A549 (cell line): ENCODE results near the gene C11orf68. TPM values are rescaled to one million over a fixed set of nuclear protein-coding genes. Genes with fewer than 3 reads are reported as not detected.

ENCODE experiments used
- ATAC-seq, 2 experiments: fragments of 200-7000 bp in 1 of 2; fragments of >200 bp in 1 of 2; cut with Nextera tagmentation in 1 of 2; cut with Tn5 transposase in 1 of 2; 3 replicates each; pipeline versions ENCODE4 v1.8.0 to v1.9.1; 2018 to 2020; ENCODE audit warnings: mild to moderate bottlenecking in 1 of 2, moderate library complexity in 1 of 2
- CTCF ChIA-PET: fragments of 300-600 bp; sonication (Branson Sonifier 250); formaldehyde crosslinking; extraction: SDS; loops from one replicate; lab custom pipeline; 2021; ENCODE audit warnings: antibody characterized with exemption, inconsistent platforms; lab: Yijun Ruan, JAX
- POLR2A ChIA-PET: fragments of 350-600 bp; formaldehyde crosslinking; extraction: SDS; loops from one replicate; lab custom pipeline; 2021; ENCODE audit warnings: antibody characterized with exemption, inconsistent platforms; lab: Yijun Ruan, JAX
- DNase-seq, 2 experiments: peaks; one replicate each; pipeline versions ENCODE4 v3.0.0 to v3.0.0-alpha.2; 2011 to 2016; ENCODE audit warnings: low read depth in 1 of 2, low spot score in 1 of 2
- FAIRE-seq: peaks from 2 replicates; lab custom pipeline; 2011; peaks lifted over from hg19 to GRCh38; lab: Jason Lieb, UNC
- H3K27ac ChIP-seq, 2 experiments: fragments of >200 bp; sonication (Bioruptor Twin); formaldehyde crosslinking; 3 replicates each; pipeline ENCODE4 v1.5.1; 2016 to 2017
- H3K4me1 ChIP-seq: fragments of >200 bp; sonication (Bioruptor Twin); formaldehyde crosslinking; 3 replicates; pipeline ENCODE4 v1.6.1; 2016
- H3K4me2 ChIP-seq: fragments of >200 bp; sonication (Bioruptor Twin); formaldehyde crosslinking; 3 replicates; pipeline ENCODE4 v1.6.1; 2016
- H3K4me3 ChIP-seq: fragments of >200 bp; sonication (Bioruptor Twin); formaldehyde crosslinking; 3 replicates; pipeline ENCODE4 v1.5.1; 2016
- H3K9me3 ChIP-seq: fragments of >200 bp; sonication (Bioruptor Twin); formaldehyde crosslinking; 3 replicates; pipeline ENCODE4 v1.6.1; 2016
- CBX2 ChIP-seq: fragments of 200-600 bp; sonication (generic); IDR thresholded peaks from 2 replicates; pipeline ENCODE4 v1.6.1; 2016; ENCODE audit warnings: low read depth, mild to moderate bottlenecking, borderline replicate concordance
- GATA3 ChIP-seq: IDR thresholded peaks from 2 replicates; pipeline ENCODE4 v1.6.1; 2012; ENCODE audit warnings: borderline replicate concordance
- HDAC2 ChIP-seq: fragments of 200-600 bp; sonication (generic); IDR thresholded peaks from 2 replicates; pipeline ENCODE4 v1.6.1; 2016
- HOXB13 ChIP-seq: fragments of 250-450 bp; sonication (Bioruptor Pico); IDR thresholded peaks from 2 replicates; pipeline ENCODE4 v1.5.0; 2020; ENCODE audit warnings: low read depth, mild to moderate bottlenecking, moderate library complexity
- JUN ChIP-seq, 2 experiments: fragments of >200 bp; sonication (Bioruptor Twin); formaldehyde crosslinking; IDR thresholded peaks; 2 replicates in 1 of 2; 3 replicates in 1 of 2; pipeline ENCODE4 v1.6.1; 2016 to 2017
- POLR2A ChIP-seq: IDR thresholded peaks from 2 replicates; pipeline ENCODE4 v1.6.1; 2012; ENCODE audit warnings: mild to moderate bottlenecking, low read length
- TP53 ChIP-seq: fragments of 250-450 bp; sonication (Bioruptor Pico); IDR thresholded peaks from 2 replicates; pipeline ENCODE4 v1.5.0; 2021; ENCODE audit warnings: mild to moderate bottlenecking, moderate library complexity
- WGBS: methylation state at CpG from one replicate; pipeline ENCODE4 v1.1.6; 2017; ENCODE audit errors: missing lambda C conversion rate; 5-methylcytosine and 5-hydroxymethylcytosine counted together
- polyA plus RNA-seq, 4 experiments: library from polyadenylated mRNA; depleted of rRNA in 3 of 4; stranded (reverse); fragments of >200 nt; fragmentation: RNase III in 1 of 4; extraction: RNeasy Plus Mini Kit Qiagen cat#74134 plus additional on column Dnase treatment in 1 of 4; gene quantifications; 2 replicates in 3 of 4; 3 replicates in 1 of 4; pipeline ENCODE4 v1.2.3, GENCODE V29; 2011 to 2017
- TF ChIP-seq, protein P1 (sequence below): fragments of 250-450 bp; sonication (Bioruptor Pico); IDR thresholded peaks from 2 replicates; pipeline ENCODE4 v1.5.0; 2021; ENCODE audit warnings: mild to moderate bottlenecking, moderate library complexity, borderline replicate concordance
- TF ChIP-seq, protein P2 (sequence below): IDR thresholded peaks from 2 replicates; pipeline ENCODE4 v1.6.1; 2012; ENCODE audit warnings: low read depth, borderline replicate concordance
- TF ChIP-seq, protein P3 (sequence below): fragments of >200 bp; sonication (Bioruptor Twin); formaldehyde crosslinking; IDR thresholded peaks from 3 replicates; pipeline ENCODE4 v1.6.1; 2016
- TF ChIP-seq, protein P4 (sequence below): IDR thresholded peaks from 2 replicates; pipeline ENCODE4 v1.6.1; 2012

C11orf68 gene
- polyA plus RNA-seq, 2 of the 4 experiments (the other 2 are of a cell fraction), result 10.6 to 17.0 TPM

DNA sequence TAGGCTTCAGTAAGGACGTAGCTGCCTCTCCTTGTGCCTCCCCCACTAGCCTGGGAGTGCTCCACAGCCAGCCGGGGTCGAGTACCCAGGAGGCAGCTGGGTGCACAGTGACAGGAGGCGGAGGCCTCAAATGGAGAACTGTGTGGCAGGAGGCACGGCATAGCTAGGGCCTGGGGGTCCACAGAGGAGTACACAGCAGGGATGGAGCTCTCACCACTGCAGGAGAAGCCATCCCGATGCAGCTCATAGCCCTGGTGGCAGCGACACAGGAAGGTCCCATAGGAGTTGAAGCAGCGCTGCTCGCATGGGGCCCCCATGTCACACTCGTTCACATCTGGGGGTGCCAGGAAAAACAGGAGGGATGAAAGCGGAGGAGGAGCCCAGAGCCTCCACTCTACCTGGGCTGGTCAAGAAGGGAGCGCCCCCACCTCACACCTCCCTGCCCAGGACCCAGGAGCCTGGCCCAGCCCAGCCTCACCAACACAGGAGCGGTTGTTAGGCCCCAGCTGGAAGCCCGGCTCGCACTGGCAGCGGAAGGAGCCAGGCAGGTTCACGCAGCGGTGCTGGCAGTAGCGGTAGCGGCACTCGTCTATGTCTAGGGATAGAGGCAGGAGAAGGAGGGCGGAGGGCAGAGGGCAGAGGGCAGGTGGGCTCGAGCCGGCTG, 49.1 kb downstream of the C11orf68 start:
- POLR2A ChIA-PET, result interaction anchor here (0.8 to 2.9 kb wide), 5 partner anchors 10 to 207 kb away, joined by 3 to 15 read pairs (median 4); partner anchors contain the start of genes FIBP, MUS81 and RELA
- no peak for DNase-seq
- Histone ChIP-seq H3K4me2 (no peak overlapping the region), H3K27ac (no peak overlapping the region), H3K9me3 (no peaks in the 10 kb centered on the region), H3K4me3 (no peak overlapping the region), H3K4me1 (peaks cover 6% of the 10 kb centered on the region)
- 84% methylated on average over 24 of the region's 24 CpGs for WGBS
- TF ChIP-seq POLR2A (peak; percentile 21), HOXB13 (no peak)
- TF ChIP-seq, protein P1, sequence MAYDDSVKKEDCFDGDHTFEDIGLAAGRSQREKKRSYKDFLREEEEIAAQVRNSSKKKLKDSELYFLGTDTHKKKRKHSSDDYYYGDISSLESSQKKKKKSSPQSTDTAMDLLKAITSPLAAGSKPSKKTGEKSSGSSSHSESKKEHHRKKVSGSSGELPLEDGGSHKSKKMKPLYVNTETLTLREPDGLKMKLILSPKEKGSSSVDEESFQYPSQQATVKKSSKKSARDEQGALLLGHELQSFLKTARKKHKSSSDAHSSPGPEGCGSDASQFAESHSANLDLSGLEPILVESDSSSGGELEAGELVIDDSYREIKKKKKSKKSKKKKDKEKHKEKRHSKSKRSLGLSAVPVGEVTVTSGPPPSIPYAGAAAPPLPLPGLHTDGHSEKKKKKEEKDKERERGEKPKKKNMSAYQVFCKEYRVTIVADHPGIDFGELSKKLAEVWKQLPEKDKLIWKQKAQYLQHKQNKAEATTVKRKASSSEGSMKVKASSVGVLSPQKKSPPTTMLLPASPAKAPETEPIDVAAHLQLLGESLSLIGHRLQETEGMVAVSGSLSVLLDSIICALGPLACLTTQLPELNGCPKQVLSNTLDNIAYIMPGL, result 0 out of 2 replicates have a peak, but pooled peaks have one; percentile 2
- no peak for FAIRE-seq
- ATAC-seq, result peak; percentile 1 to 4; a peak in 4 of 6 replicates
- CTCF ChIA-PET, result interaction anchor here (0.8 to 7.5 kb wide), 7 partner anchors 9 to 158 kb away, joined by 3 to 158 read pairs (median 4); partner anchors contain the start of genes C11orf68, CFL1, FIBP and KAT5

DNA sequence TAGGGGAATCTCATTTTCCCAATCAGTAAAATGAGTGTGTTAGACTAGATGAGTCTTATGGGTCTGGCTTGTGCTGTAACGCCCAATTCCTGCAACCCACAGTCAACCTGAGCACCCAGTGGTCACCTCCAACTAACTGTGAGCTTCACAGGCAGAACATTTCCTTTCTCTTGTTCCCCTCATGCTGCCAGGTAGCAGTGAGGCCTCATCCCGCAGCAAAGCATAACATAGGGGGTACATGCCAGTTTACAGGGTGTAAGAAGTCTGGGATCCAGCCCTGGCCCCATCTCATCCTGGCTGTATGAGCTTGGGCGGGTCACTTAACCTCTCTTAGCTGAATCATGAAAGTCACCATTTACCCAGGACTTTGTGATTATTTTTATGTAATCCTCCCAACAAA, 50.0 kb downstream of the C11orf68 start:
- WGBS, result 73% methylated on average over 3 of the region's 3 CpGs
- TF ChIP-seq, protein P2, sequence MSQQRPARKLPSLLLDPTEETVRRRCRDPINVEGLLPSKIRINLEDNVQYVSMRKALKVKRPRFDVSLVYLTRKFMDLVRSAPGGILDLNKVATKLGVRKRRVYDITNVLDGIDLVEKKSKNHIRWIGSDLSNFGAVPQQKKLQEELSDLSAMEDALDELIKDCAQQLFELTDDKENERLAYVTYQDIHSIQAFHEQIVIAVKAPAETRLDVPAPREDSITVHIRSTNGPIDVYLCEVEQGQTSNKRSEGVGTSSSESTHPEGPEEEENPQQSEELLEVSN, result no peak
- TF ChIP-seq CBX2 (no peak), TP53 (CRISPR knock-in tag) (no peak), HDAC2 (no peak)
- TF ChIP-seq, protein P3, sequence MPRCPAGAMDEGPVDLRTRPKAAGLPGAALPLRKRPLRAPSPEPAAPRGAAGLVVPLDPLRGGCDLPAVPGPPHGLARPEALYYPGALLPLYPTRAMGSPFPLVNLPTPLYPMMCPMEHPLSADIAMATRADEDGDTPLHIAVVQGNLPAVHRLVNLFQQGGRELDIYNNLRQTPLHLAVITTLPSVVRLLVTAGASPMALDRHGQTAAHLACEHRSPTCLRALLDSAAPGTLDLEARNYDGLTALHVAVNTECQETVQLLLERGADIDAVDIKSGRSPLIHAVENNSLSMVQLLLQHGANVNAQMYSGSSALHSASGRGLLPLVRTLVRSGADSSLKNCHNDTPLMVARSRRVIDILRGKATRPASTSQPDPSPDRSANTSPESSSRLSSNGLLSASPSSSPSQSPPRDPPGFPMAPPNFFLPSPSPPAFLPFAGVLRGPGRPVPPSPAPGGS, result no peak; the same call in 2 of the 3 replicates
- TF ChIP-seq, protein P4, sequence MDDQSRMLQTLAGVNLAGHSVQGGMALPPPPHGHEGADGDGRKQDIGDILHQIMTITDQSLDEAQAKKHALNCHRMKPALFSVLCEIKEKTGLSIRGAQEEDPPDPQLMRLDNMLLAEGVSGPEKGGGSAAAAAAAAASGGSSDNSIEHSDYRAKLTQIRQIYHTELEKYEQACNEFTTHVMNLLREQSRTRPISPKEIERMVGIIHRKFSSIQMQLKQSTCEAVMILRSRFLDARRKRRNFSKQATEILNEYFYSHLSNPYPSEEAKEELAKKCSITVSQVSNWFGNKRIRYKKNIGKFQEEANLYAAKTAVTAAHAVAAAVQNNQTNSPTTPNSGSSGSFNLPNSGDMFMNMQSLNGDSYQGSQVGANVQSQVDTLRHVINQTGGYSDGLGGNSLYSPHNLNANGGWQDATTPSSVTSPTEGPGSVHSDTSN, result 0 out of 2 replicates have a peak, but pooled peaks have one; percentile 2
- H3K4me1 ChIP-seq, result peaks cover 6% of the 10 kb centered on the region
- H3K9me3 ChIP-seq, result no peaks in the 10 kb centered on the region
- ChIA-PET CTCF (interaction anchor here (0.8 to 7.5 kb wide), 8 partner anchors 8 to 157 kb away, joined by 3 to 158 read pairs (median 4); partner anchors contain the start of genes CFL1, FIBP, KAT5 and MUS81), POLR2A (interaction anchor here (0.9 to 2.9 kb wide), 3 partner anchors 9 to 206 kb away, joined by 3 to 15 read pairs (median 9); partner anchors contain the start of genes FIBP, MUS81 and RELA)
- H3K4me2 ChIP-seq, result no peak overlapping the region
- H3K27ac ChIP-seq, result no peak overlapping the region
- DNase-seq (no peak), FAIRE-seq (no peak), ATAC-seq (no peak)
- H3K4me3 ChIP-seq, result no peak overlapping the region

DNA sequence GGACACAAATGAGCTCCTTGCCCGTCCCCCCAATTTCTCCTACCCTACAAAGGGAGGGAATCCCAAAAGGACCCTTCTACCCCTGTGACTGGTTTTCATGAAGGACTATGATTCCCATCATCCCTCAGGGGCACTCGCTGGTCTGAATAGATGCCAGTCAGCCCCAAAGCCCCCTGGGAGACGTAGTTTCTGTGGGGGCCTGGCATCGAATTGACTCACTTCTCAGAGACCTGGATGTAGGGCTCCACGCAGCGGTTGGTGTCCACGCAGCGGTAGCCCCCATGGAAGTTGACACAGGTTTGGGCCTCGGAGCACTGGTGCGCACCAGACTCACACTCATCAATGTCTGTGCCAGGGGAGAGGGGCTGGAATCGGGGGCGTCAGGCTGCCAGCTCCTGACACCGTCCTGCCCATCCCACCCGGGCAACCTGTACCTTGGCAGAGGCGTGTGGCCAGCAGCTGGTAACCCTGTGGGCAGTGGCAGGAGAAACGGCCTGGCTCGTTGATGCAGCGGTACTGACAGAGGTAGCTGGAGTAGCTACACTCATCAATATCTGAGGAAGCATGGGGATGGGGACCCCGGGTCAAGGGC, 50.7 kb downstream of the C11orf68 start:
- ATAC-seq (0 out of 6 replicates have a peak, but pooled peaks of 1 of the 2 experiments have one; percentile 4), DNase-seq (no peak)
- no peak overlapping the region for H3K4me3 ChIP-seq
- peaks cover 6% of the 10 kb centered on the region for H3K4me1 ChIP-seq
- H3K4me2 ChIP-seq, result no peak overlapping the region
- POLR2A ChIA-PET, result interaction anchor here (2.1 to 2.9 kb wide), 2 partner anchors 8 to 21 kb away, joined by 9 to 15 read pairs; partner anchors contain the start of genes FIBP and MUS81
- CTCF ChIA-PET, result interaction anchor here (1.0 to 7.5 kb wide), 5 partner anchors 8 to 157 kb away, joined by 3 to 158 read pairs (median 12); partner anchors contain the start of genes CFL1, FIBP, KAT5 and MUS81
- TF ChIP-seq GATA3 (no peak), JUN (IDR thresholded peaks at IDR 0.05) (peak in 1 of 2 experiments; percentile 42; a peak in 2 of 5 replicates)
- TF ChIP-seq, all 56 proteins: peak for 1
- Histone ChIP-seq H3K27ac (no peak overlapping the region), H3K9me3 (no peaks in the 10 kb centered on the region)
- WGBS, result 84% methylated on average over 14 of the region's 19 CpGs
- no peak for FAIRE-seq
